Measurements from ENCODE around the gene NTF4.
A peak's percentile ranks its signal among the peaks of the same experiment; 100 is the strongest.
"Not testable (repeated sequence)": the region's sequence is repeated elsewhere in the genome, so short reads cannot be mapped to it uniquely, and the experiment has no call there.

Gene NTF4

GRCh38 chr19:49042177-49042576 lies 22.4 kb downstream of the NTF4 start:
- H3K4me1 Mint-ChIP-seq = no peaks in the 10 kb centered on the region
- no peak overlapping the region for H3K27ac Mint-ChIP-seq
- H3K36me3 Mint-ChIP-seq (ENCODE audit: low read depth) = no peaks in the 10 kb centered on the region
- H3K9me3 Mint-ChIP-seq = no peaks in the 10 kb centered on the region
- no peak overlapping the region for H3K4me3 Mint-ChIP-seq
- H3K27me3 Mint-ChIP-seq (ENCODE audit: low read depth) = peaks cover 4% of the 10 kb centered on the region
- no peak for TF ChIP-seq CTCF (IDR thresholded peaks at IDR 0.05; ENCODE audit: unreplicated experiment in 3 of 3)

- not testable (repeated sequence) for H3K9me3 Mint-ChIP-seq, H3K27ac Mint-ChIP-seq, H3K4me3 Mint-ChIP-seq
Observed at GRCh38 chr19:49039736-49040135, 24.9 kb downstream of the NTF4 start.

GRCh38 chr19:49038557-49039276 lies 25.9 kb downstream of the NTF4 start:
- H3K36me3 Mint-ChIP-seq (ENCODE audit: low read depth); H3K4me1 Mint-ChIP-seq; H3K27ac Mint-ChIP-seq; H3K4me3 Mint-ChIP-seq; H3K9me3 Mint-ChIP-seq: not testable (repeated sequence)
- H3K27me3 Mint-ChIP-seq (ENCODE audit: low read depth) = peaks cover 13% of the 10 kb centered on the region

More at GRCh38 chr19:49039736-49040135, 24.9 kb downstream of the NTF4 start:
- not testable (repeated sequence) for H3K27me3 Mint-ChIP-seq (ENCODE audit: low read depth); H3K36me3 Mint-ChIP-seq (ENCODE audit: low read depth); H3K4me1 Mint-ChIP-seq

- peaks cover 12% of the 10 kb centered on the region for H3K27me3 Mint-ChIP-seq (ENCODE audit: low read depth)
- H3K9me3 Mint-ChIP-seq; H3K4me3 Mint-ChIP-seq; H3K27ac Mint-ChIP-seq; H3K36me3 Mint-ChIP-seq (ENCODE audit: low read depth); H3K4me1 Mint-ChIP-seq: not testable (repeated sequence)
Observed at GRCh38 chr19:49038111-49038510, 26.5 kb downstream of the NTF4 start.

GRCh38 chr19:49036815-49037214 lies 27.8 kb downstream of the NTF4 start, which contains the start of gene CGB1:
Gene CGB1 (minus strand): TSS chr19:49036895. CDS start chr19:49036711, 184 bp downstream.
- not testable (repeated sequence) for H3K27ac Mint-ChIP-seq; H3K9me3 Mint-ChIP-seq; H3K4me1 Mint-ChIP-seq; H3K36me3 Mint-ChIP-seq (ENCODE audit: low read depth); H3K4me3 Mint-ChIP-seq
- peaks cover 11% of the 10 kb centered on the region for H3K27me3 Mint-ChIP-seq (ENCODE audit: low read depth)

GRCh38 chr19:49031642-49032301 lies 32.8 kb downstream of the NTF4 start, which contains the start of gene CGB2:
Gene CGB2 (plus strand): TSS chr19:49031890. CDS start chr19:49032096, 206 bp downstream.
- H3K36me3 Mint-ChIP-seq (ENCODE audit: low read depth); H3K9me3 Mint-ChIP-seq; H3K4me3 Mint-ChIP-seq; H3K4me1 Mint-ChIP-seq; H3K27ac Mint-ChIP-seq: not testable (repeated sequence)
- peak in 1 of 3 experiments; percentile 13 for TF ChIP-seq CTCF (IDR thresholded peaks at IDR 0.05; ENCODE audit: unreplicated experiment in 3 of 3)
- peaks cover 17% of the 10 kb centered on the region for H3K27me3 Mint-ChIP-seq (ENCODE audit: low read depth)

- peaks cover 15% of the 10 kb centered on the region for H3K27me3 Mint-ChIP-seq (ENCODE audit: low read depth)
- H3K9me3 Mint-ChIP-seq; H3K36me3 Mint-ChIP-seq (ENCODE audit: low read depth); H3K27ac Mint-ChIP-seq; H3K4me1 Mint-ChIP-seq; H3K4me3 Mint-ChIP-seq: not testable (repeated sequence)
Observed at GRCh38 chr19:49030323-49030722, 34.3 kb downstream of the NTF4 start.

- H3K27ac Mint-ChIP-seq; H3K4me1 Mint-ChIP-seq; H3K36me3 Mint-ChIP-seq (ENCODE audit: low read depth); H3K4me3 Mint-ChIP-seq; H3K9me3 Mint-ChIP-seq: not testable (repeated sequence)
- H3K27me3 Mint-ChIP-seq (ENCODE audit: low read depth) = peaks cover 13% of the 10 kb centered on the region
Observed at GRCh38 chr19:49029749-49030148, 34.9 kb downstream of the NTF4 start.

- H3K36me3 Mint-ChIP-seq (ENCODE audit: low read depth); H3K27ac Mint-ChIP-seq; H3K4me1 Mint-ChIP-seq; H3K27me3 Mint-ChIP-seq (ENCODE audit: low read depth); H3K4me3 Mint-ChIP-seq; H3K9me3 Mint-ChIP-seq: not testable (repeated sequence)
Observed at GRCh38 chr19:49028686-49029085, 35.9 kb downstream of the NTF4 start.

- not testable (repeated sequence) for H3K36me3 Mint-ChIP-seq (ENCODE audit: low read depth); H3K9me3 Mint-ChIP-seq; H3K4me3 Mint-ChIP-seq; H3K27ac Mint-ChIP-seq; H3K4me1 Mint-ChIP-seq
- peaks cover 14% of the 10 kb centered on the region for H3K27me3 Mint-ChIP-seq (ENCODE audit: low read depth)
Observed at GRCh38 chr19:49025599-49025998, 39.0 kb downstream of the NTF4 start.

GRCh38 chr19:49025088-49025487 lies 39.5 kb downstream of the NTF4 start:
- H3K27me3 Mint-ChIP-seq (ENCODE audit: low read depth) = peaks cover 19% of the 10 kb centered on the region
- H3K4me3 Mint-ChIP-seq; H3K9me3 Mint-ChIP-seq; H3K4me1 Mint-ChIP-seq; H3K36me3 Mint-ChIP-seq (ENCODE audit: low read depth); H3K27ac Mint-ChIP-seq: not testable (repeated sequence)

- H3K4me3 Mint-ChIP-seq; H3K4me1 Mint-ChIP-seq; H3K36me3 Mint-ChIP-seq (ENCODE audit: low read depth); H3K9me3 Mint-ChIP-seq; H3K27ac Mint-ChIP-seq: not testable (repeated sequence)
- peaks cover 28% of the 10 kb centered on the region for H3K27me3 Mint-ChIP-seq (ENCODE audit: low read depth)
Observed at GRCh38 chr19:49024233-49024632, 40.4 kb downstream of the NTF4 start, which contains the start of gene CGB3. Gene CGB3 (minus strand): TSS chr19:49024333. CDS start chr19:49023971, 362 bp downstream.

Data from nephron (organoid).